Measurements from ENCODE around the gene LURAP1L. TPM values are rescaled to one million over a fixed set of nuclear protein-coding genes. Genes with fewer than 3 reads are reported as not detected.

LURAP1L gene
- total RNA-seq, 1 experiment from 2014 or later = 1.7 TPM

DNA sequence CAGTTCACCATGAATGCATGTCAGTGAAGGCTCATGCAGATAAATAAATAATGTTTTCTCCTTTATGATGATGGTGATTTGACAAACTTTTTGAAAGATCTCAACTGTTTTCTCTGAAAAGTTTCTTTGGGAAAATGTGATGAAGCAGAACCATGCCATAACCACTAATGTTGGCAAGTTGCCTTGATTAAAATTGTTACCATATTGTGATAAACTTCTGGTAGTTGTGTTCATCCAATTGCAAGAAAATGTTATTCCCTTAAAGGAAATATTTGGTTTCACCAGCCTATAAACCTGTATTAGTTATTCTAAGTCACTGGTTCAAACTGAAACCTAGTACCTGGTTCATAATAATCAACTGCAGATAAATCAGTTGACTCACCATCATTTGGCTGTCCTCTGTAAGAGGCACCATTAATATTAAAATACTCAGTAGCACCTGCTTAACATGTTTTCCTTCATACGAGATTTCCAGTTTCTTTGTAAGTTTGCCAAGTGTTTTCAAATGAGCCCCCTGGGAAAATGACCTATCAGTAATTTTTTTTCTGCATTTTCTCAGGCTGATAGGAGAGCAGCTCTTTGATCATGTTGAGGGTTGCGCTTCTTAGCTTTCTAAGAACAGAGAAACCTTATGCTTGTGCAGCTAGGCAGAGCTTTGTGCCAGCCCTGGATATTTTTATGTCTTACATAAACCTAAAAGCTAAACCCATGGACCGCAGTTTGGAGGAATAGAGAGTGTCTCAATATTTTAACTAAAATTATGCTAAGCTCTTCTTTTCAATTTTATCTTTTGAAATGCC is 88.0 kb downstream of the LURAP1L start:
- no peak overlapping the region for H3K27ac Mint-ChIP-seq
- peaks cover 16% of the 10 kb centered on the region for H3K9me3 Mint-ChIP-seq
- H3K4me3 Mint-ChIP-seq = no peak overlapping the region
- H3K36me3 Mint-ChIP-seq = peaks cover 3% of the 10 kb centered on the region; the same call in 1 of the 2 replicates
- no peak for ATAC-seq
- DNase-seq (ENCODE audit: low spot score) = no peak
- H3K4me1 Mint-ChIP-seq = peaks cover 6% of the 10 kb centered on the region
- no peaks in the 10 kb centered on the region for H3K27me3 Mint-ChIP-seq (ENCODE audit: low read depth)
- TF ChIP-seq TCF7 (CRISPR knock-in tag; IDR thresholded peaks at IDR 0.05; ENCODE audit: low read depth) (no peak), TP53 (CRISPR knock-in tag; IDR thresholded peaks at IDR 0.05) (no peak), SOX15 (CRISPR knock-in tag; IDR thresholded peaks at IDR 0.05) (no peak), CREB1 (CRISPR knock-in tag; IDR thresholded peaks at IDR 0.05) (no peak), ZNF219 (CRISPR knock-in tag; IDR thresholded peaks at IDR 0.05; ENCODE audit: borderline replicate concordance) (no peak), NR2C2 (CRISPR knock-in tag; IDR thresholded peaks at IDR 0.05) (no peak), MYBL2 (CRISPR knock-in tag; IDR thresholded peaks at IDR 0.05) (no peak), RORB (CRISPR knock-in tag; IDR thresholded peaks at IDR 0.05) (no peak), NFYB (CRISPR knock-in tag; conservative IDR thresholded peaks at IDR 0.05; ENCODE audit: low read depth) (no peak), JAZF1 (CRISPR knock-in tag; IDR thresholded peaks at IDR 0.05) (no peak), JUN (CRISPR knock-in tag; IDR thresholded peaks at IDR 0.05) (no peak), ETV6 (CRISPR knock-in tag; IDR thresholded peaks at IDR 0.05) (no peak), SP1 (CRISPR knock-in tag; conservative IDR thresholded peaks at IDR 0.05) (no peak)
- TF ChIP-seq, protein P1, sequence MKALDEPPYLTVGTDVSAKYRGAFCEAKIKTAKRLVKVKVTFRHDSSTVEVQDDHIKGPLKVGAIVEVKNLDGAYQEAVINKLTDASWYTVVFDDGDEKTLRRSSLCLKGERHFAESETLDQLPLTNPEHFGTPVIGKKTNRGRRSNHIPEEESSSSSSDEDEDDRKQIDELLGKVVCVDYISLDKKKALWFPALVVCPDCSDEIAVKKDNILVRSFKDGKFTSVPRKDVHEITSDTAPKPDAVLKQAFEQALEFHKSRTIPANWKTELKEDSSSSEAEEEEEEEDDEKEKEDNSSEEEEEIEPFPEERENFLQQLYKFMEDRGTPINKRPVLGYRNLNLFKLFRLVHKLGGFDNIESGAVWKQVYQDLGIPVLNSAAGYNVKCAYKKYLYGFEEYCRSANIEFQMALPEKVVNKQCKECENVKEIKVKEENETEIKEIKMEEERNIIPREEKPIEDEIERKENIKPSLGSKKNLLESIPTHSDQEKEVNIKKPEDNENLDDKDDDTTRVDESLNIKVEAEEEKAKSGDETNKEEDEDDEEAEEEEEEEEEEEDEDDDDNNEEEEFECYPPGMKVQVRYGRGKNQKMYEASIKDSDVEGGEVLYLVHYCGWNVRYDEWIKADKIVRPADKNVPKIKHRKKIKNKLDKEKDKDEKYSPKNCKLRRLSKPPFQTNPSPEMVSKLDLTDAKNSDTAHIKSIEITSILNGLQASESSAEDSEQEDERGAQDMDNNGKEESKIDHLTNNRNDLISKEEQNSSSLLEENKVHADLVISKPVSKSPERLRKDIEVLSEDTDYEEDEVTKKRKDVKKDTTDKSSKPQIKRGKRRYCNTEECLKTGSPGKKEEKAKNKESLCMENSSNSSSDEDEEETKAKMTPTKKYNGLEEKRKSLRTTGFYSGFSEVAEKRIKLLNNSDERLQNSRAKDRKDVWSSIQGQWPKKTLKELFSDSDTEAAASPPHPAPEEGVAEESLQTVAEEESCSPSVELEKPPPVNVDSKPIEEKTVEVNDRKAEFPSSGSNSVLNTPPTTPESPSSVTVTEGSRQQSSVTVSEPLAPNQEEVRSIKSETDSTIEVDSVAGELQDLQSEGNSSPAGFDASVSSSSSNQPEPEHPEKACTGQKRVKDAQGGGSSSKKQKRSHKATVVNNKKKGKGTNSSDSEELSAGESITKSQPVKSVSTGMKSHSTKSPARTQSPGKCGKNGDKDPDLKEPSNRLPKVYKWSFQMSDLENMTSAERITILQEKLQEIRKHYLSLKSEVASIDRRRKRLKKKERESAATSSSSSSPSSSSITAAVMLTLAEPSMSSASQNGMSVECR (CRISPR knock-in tag; IDR thresholded peaks at IDR 0.05; ENCODE audit: borderline replicate concordance) = no peak
- TF ChIP-seq, protein P2, sequence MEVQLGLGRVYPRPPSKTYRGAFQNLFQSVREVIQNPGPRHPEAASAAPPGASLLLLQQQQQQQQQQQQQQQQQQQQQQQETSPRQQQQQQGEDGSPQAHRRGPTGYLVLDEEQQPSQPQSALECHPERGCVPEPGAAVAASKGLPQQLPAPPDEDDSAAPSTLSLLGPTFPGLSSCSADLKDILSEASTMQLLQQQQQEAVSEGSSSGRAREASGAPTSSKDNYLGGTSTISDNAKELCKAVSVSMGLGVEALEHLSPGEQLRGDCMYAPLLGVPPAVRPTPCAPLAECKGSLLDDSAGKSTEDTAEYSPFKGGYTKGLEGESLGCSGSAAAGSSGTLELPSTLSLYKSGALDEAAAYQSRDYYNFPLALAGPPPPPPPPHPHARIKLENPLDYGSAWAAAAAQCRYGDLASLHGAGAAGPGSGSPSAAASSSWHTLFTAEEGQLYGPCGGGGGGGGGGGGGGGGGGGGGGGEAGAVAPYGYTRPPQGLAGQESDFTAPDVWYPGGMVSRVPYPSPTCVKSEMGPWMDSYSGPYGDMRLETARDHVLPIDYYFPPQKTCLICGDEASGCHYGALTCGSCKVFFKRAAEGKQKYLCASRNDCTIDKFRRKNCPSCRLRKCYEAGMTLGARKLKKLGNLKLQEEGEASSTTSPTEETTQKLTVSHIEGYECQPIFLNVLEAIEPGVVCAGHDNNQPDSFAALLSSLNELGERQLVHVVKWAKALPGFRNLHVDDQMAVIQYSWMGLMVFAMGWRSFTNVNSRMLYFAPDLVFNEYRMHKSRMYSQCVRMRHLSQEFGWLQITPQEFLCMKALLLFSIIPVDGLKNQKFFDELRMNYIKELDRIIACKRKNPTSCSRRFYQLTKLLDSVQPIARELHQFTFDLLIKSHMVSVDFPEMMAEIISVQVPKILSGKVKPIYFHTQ (CRISPR knock-in tag; IDR thresholded peaks at IDR 0.05) = no peak
- TF ChIP-seq, protein P3, sequence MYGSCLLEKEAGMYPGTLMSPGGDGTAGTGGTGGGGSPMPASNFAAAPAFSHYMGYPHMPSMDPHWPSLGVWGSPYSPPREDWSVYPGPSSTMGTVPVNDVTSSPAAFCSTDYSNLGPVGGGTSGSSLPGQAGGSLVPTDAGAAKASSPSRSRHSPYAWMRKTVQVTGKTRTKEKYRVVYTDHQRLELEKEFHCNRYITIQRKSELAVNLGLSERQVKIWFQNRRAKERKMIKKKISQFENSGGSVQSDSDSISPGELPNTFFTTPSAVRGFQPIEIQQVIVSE (CRISPR knock-in tag; IDR thresholded peaks at IDR 0.05; ENCODE audit: borderline replicate concordance) = no peak
- TF ChIP-seq, protein P4, sequence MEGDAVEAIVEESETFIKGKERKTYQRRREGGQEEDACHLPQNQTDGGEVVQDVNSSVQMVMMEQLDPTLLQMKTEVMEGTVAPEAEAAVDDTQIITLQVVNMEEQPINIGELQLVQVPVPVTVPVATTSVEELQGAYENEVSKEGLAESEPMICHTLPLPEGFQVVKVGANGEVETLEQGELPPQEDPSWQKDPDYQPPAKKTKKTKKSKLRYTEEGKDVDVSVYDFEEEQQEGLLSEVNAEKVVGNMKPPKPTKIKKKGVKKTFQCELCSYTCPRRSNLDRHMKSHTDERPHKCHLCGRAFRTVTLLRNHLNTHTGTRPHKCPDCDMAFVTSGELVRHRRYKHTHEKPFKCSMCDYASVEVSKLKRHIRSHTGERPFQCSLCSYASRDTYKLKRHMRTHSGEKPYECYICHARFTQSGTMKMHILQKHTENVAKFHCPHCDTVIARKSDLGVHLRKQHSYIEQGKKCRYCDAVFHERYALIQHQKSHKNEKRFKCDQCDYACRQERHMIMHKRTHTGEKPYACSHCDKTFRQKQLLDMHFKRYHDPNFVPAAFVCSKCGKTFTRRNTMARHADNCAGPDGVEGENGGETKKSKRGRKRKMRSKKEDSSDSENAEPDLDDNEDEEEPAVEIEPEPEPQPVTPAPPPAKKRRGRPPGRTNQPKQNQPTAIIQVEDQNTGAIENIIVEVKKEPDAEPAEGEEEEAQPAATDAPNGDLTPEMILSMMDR (IDR thresholded peaks at IDR 0.05) = no peak
- TF ChIP-seq, protein P5, sequence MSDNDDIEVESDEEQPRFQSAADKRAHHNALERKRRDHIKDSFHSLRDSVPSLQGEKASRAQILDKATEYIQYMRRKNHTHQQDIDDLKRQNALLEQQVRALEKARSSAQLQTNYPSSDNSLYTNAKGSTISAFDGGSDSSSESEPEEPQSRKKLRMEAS (CRISPR knock-in tag; IDR thresholded peaks at IDR 0.05) = no peak
- CTCF ChIA-PET = interaction anchor here (0.6 kb wide), 1 partner anchor 24 kb away, joined by 3 read pairs; no protein-coding TSS in a partner anchor
- POLR2A ChIA-PET = no interaction called here

All from WTC11 (cell line).